GM12891 (cell line): ENCODE data around the gene NBPF8.
"Not testable (repeated sequence)": the region's sequence is repeated elsewhere in the genome, so short reads cannot be mapped to it uniquely, and the experiment has no call there.

Experiments used
- PAX5 ChIP-seq: IDR thresholded peaks from 2 replicates; pipeline ENCODE4 v1.6.1; 2011; ENCODE audit warnings: low read length, moderate library complexity, mild to moderate bottlenecking; ENCODE audit not compliant: insufficient read depth, severe bottlenecking
- POLR2A ChIP-seq: IDR thresholded peaks from 2 replicates; pipeline ENCODE4 v1.6.1; 2011; ENCODE audit warnings: low read depth, low read length, control low read depth
- POLR2AphosphoS5 ChIP-seq: IDR thresholded peaks from 2 replicates; pipeline ENCODE4 v1.6.1; 2011; ENCODE audit warnings: low read depth, low read length, control low read depth
- SPI1 ChIP-seq: IDR thresholded peaks from 2 replicates; pipeline ENCODE4 v1.6.1; 2011; ENCODE audit warnings: low read depth, low read length, control low read depth
- TAF1 ChIP-seq: IDR thresholded peaks from 2 replicates; pipeline ENCODE4 v1.6.1; 2011; ENCODE audit warnings: low read depth, low read length, control low read depth

GRCh38 chr1:120393316-120394232 is 21.3 kb upstream of the NBPF8 start:
- TF ChIP-seq POLR2A, POLR2AphosphoS5, TAF1, SPI1, PAX5: not testable (repeated sequence)
